T-helper 2 cell treated with Interferon-gamma antibody and Interleukin-4, amounts not matched to agents 100 ng/mL and 5 ng/mL, for 36 hours (primary cell): Measurements from ENCODE around the gene KCNK7. TPM values are rescaled to one million over a fixed set of nuclear protein-coding genes. Genes with fewer than 3 reads are reported as not detected.

Experiments used
- total RNA-seq: library from RNA; stranded (reverse); gene quantifications from 2 replicates; pipeline ENCODE4 v1.2.3, GENCODE V29; 2022

The KCNK7 gene
- total RNA-seq, 1 donor from 2014 or later = 1.7 TPM

Other genes starting within 250 kb of the KCNK7 start
- gene TIGD3, start 241.0 kb downstream of the KCNK7 start, total RNA-seq = 1.1 and 1.2 TPM in 2 replicates
- gene SLC25A45, start 213.2 kb downstream of the KCNK7 start, total RNA-seq = 25.6 and 26.3 TPM in 2 replicates
- 51.7 and 54.1 TPM in 2 replicates for gene FRMD8, start 209.2 kb downstream of the KCNK7 start, total RNA-seq
- gene NEAT1, start 173.0 kb downstream of the KCNK7 start, total RNA-seq = 730 and 731 TPM in 2 replicates
- 6,337 and 6,385 TPM in 2 replicates for gene MALAT1, start 96.8 kb downstream of the KCNK7 start, total RNA-seq
- gene SCYL1, start 70.7 kb downstream of the KCNK7 start, total RNA-seq = 63.6 and 64.6 TPM in 2 replicates
- 62.9 and 67.3 TPM in 2 replicates for gene LTBP3, start 37.4 kb downstream of the KCNK7 start, total RNA-seq
- 37.0 and 38.3 TPM in 2 replicates for gene ZNRD2, start 25.3 kb downstream of the KCNK7 start, total RNA-seq
- 27.2 and 31.6 TPM in 2 replicates for gene FAM89B, start 23.3 kb downstream of the KCNK7 start, total RNA-seq
- gene EHBP1L1, start 19.7 kb downstream of the KCNK7 start, total RNA-seq = 81.6 and 84.3 TPM in 2 replicates
- 70.4 and 71.4 TPM in 2 replicates for gene MAP3K11, start 18.4 kb upstream of the KCNK7 start, total RNA-seq
- gene PCNX3, start 20.0 kb upstream of the KCNK7 start, total RNA-seq = 46.9 and 54.8 TPM in 2 replicates
- gene SIPA1, start 42.3 kb upstream of the KCNK7 start, total RNA-seq = 142 and 153 TPM in 2 replicates
- 85.3 and 86.1 TPM in 2 replicates for gene RELA, start 67.1 kb upstream of the KCNK7 start, total RNA-seq
- gene KAT5, start 116.5 kb upstream of the KCNK7 start, total RNA-seq = 67.3 and 72.0 TPM in 2 replicates
- gene RNASEH2C, start 125.0 kb upstream of the KCNK7 start, total RNA-seq = 97.0 and 105 TPM in 2 replicates
- gene AP5B1, start 185.2 kb upstream of the KCNK7 start, total RNA-seq = 20.1 and 21.2 TPM in 2 replicates
- 0.09 TPM in 1 of 2 replicates, not detected in the other for gene OVOL1, start 191.3 kb upstream of the KCNK7 start, total RNA-seq
- gene SNX32, start 238.2 kb upstream of the KCNK7 start, total RNA-seq = 1.0 and 1.6 TPM in 2 replicates